ENCODE results near the gene ERC2.

ERC2 gene

GRCh38 chr3:56365905-56366640 lies 102.2 kb downstream of the ERC2 start:
- DNase-seq: peak; percentile 5 to 18

- DNase-seq: no peak
Measured at GRCh38 chr3:56364665-56365064, 103.6 kb downstream of the ERC2 start.

GRCh38 chr3:56363720-56364119 lies 104.5 kb downstream of the ERC2 start:
- DNase-seq: no peak

- DNase-seq: no peak
Measured at GRCh38 chr3:56361731-56362130, 106.5 kb downstream of the ERC2 start.

GRCh38 chr3:56357266-56357665 lies 111.0 kb downstream of the ERC2 start:
- DNase-seq: no peak

- DNase-seq: no peak
Measured at GRCh38 chr3:56356808-56357207, 111.5 kb downstream of the ERC2 start.

GRCh38 chr3:56355570-56356185 lies 112.6 kb downstream of the ERC2 start:
- no peak for DNase-seq

- DNase-seq: peak in 1 of 2 donors; percentile 49
Measured at GRCh38 chr3:56351537-56351936, 116.7 kb downstream of the ERC2 start.

- DNase-seq: peak; percentile 50 to 73
Measured at GRCh38 chr3:56347219-56347871, 120.9 kb downstream of the ERC2 start.

GRCh38 chr3:56342475-56342874 lies 125.8 kb downstream of the ERC2 start:
- no peak for DNase-seq

GRCh38 chr3:56339671-56340070 lies 128.6 kb downstream of the ERC2 start:
- DNase-seq: no peak

GRCh38 chr3:56339244-56339643 lies 129.0 kb downstream of the ERC2 start:
- DNase-seq: no peak

- DNase-seq: no peak
Measured at GRCh38 chr3:56336023-56336422, 132.2 kb downstream of the ERC2 start.

GRCh38 chr3:56324473-56324872 lies 143.8 kb downstream of the ERC2 start:
- no peak for DNase-seq

- no peak for DNase-seq
Measured at GRCh38 chr3:56323986-56324420, 144.3 kb downstream of the ERC2 start.

GRCh38 chr3:56322862-56323261 lies 145.4 kb downstream of the ERC2 start:
- no peak for DNase-seq

- no peak for DNase-seq
Measured at GRCh38 chr3:56321892-56322291, 146.4 kb downstream of the ERC2 start.

- DNase-seq: no peak
Measured at GRCh38 chr3:56321383-56321782, 146.9 kb downstream of the ERC2 start.

GRCh38 chr3:56320883-56321282 lies 147.4 kb downstream of the ERC2 start:
- no peak for DNase-seq

- no peak for DNase-seq
Measured at GRCh38 chr3:56318891-56319290, 149.4 kb downstream of the ERC2 start.

GRCh38 chr3:56316944-56317343 lies 151.3 kb downstream of the ERC2 start:
- DNase-seq: no peak

GRCh38 chr3:56314842-56315241 lies 153.4 kb downstream of the ERC2 start:
- no peak for DNase-seq

- no peak for DNase-seq
Measured at GRCh38 chr3:56309465-56309864, 158.8 kb downstream of the ERC2 start.

GRCh38 chr3:56308471-56308870 lies 159.8 kb downstream of the ERC2 start:
- no peak for DNase-seq

All from hippocampal formation (tissue), 2 donors.